PC-3 (cell line): ENCODE results near the gene SLC5A10. TPM values are rescaled to one million over a fixed set of nuclear protein-coding genes. Genes with fewer than 3 reads are reported as not detected.
A peak's percentile ranks its signal among the peaks of the same experiment; 100 is the strongest.

Experiments used
- ATAC-seq: fragments of 200-7000 bp; cut with Tn5 transposase; 2 replicates; pipeline ENCODE4 v1.9.1; 2020; ENCODE audit warnings: mild to moderate bottlenecking, moderate library complexity
- BruUV-seq: library from RNA; stranded (reverse); fragments of 400-500 nt; replicated peaks from 2 replicates; lab custom pipeline; 2021; lab: Mats Ljungman, UMichigan
- CTCF ChIA-PET: fragments of 300-600 bp; sonication (Branson Sonifier 250); formaldehyde crosslinking; loops from one replicate; lab custom pipeline; 2022; ENCODE audit warnings: antibody characterized with exemption; lab: Charles Lee
- POLR2A ChIA-PET: fragments of 300-600 bp; sonication (Branson Sonifier 250); formaldehyde crosslinking; loops from one replicate; lab custom pipeline; 2022; ENCODE audit warnings: antibody characterized with exemption; ENCODE audit not compliant: unreplicated experiment; lab: Charles Lee
- DNase-seq: peaks from one replicate; pipeline ENCODE4 v3.0.0-alpha.2; 2015
- H2AFZ ChIP-seq: fragments of 300-600 bp; sonication (generic); 2 replicates; pipeline ENCODE4 v1.6.0; 2016; ENCODE audit warnings: antibody characterized with exemption, low read length
- H3F3A ChIP-seq: fragments of 300-600 bp; sonication (generic); one replicate; pipeline ENCODE4 v1.6.0; 2017; ENCODE audit warnings: antibody characterized with exemption, low read length, control low read depth, mild to moderate bottlenecking; ENCODE audit not compliant: unreplicated experiment
- H3K27ac ChIP-seq: fragments of 300-600 bp; sonication (generic); 2 replicates; pipeline ENCODE4 v1.5.1; 2016; ENCODE audit warnings: mild to moderate bottlenecking, low read length
- H3K27me3 ChIP-seq: fragments of 300-600 bp; sonication (generic); 2 replicates; pipeline ENCODE4 v1.6.1; 2016; ENCODE audit warnings: low read length, mixed read lengths
- H3K36me3 ChIP-seq: fragments of 300-600 bp; sonication (generic); 2 replicates; pipeline ENCODE4 v1.6.1; 2016; ENCODE audit warnings: low read depth, mixed run types, low read length, mixed read lengths
- H3K4me1 ChIP-seq: fragments of 300-600 bp; sonication (generic); 2 replicates; pipeline ENCODE4 v1.5.1; 2016; ENCODE audit warnings: low read length; ENCODE audit not compliant: insufficient read depth
- H3K4me2 ChIP-seq: fragments of 300-600 bp; sonication (generic); 2 replicates; pipeline ENCODE4 v1.6.0; 2016; ENCODE audit warnings: low read length
- H3K4me3 ChIP-seq: fragments of 300-600 bp; sonication (generic); 2 replicates; pipeline ENCODE4 v1.5.1; 2016; ENCODE audit warnings: mild to moderate bottlenecking, low read length, mixed read lengths
- H3K79me2 ChIP-seq: fragments of 300-600 bp; sonication (generic); 2 replicates; pipeline ENCODE4 v1.6.1; 2017; ENCODE audit warnings: low read length, mixed read lengths
- H3K9ac ChIP-seq: fragments of 300-600 bp; sonication (generic); 2 replicates; pipeline ENCODE4 v1.6.0; 2016; ENCODE audit warnings: mild to moderate bottlenecking, low read length
- H3K9me2 ChIP-seq: fragments of 300-600 bp; sonication (generic); replicated peaks from 2 replicates; pipeline ENCODE4 v1.6.1; 2016; ENCODE audit warnings: mixed run types, low read length, mixed read lengths
- H3K9me3 ChIP-seq: fragments of 300-600 bp; sonication (generic); 2 replicates; pipeline ENCODE4 v1.6.1; 2016; ENCODE audit warnings: low read length, mixed read lengths
- H4K20me1 ChIP-seq: fragments of 300-600 bp; sonication (generic); 2 replicates; pipeline ENCODE4 v1.6.1; 2016; ENCODE audit warnings: low read length, mixed read lengths
- CTCF ChIP-seq: fragments of 300-600 bp; sonication (generic); conservative IDR thresholded peaks from 2 replicates; pipeline ENCODE4 v1.5.1; 2017; ENCODE audit warnings: antibody characterized with exemption, low read depth, mild to moderate bottlenecking, low read length
- EZH2 ChIP-seq: fragments of 300-600 bp; sonication (generic); IDR thresholded peaks from one replicate; pipeline ENCODE4 v1.6.1; 2017; ENCODE audit warnings: antibody characterized with exemption, mild to moderate bottlenecking, low read length; ENCODE audit not compliant: unreplicated experiment
- EZH2phosphoT487 ChIP-seq: fragments of 300-600 bp; sonication (generic); IDR thresholded peaks from 2 replicates; pipeline ENCODE4 v1.6.1; 2018; ENCODE audit warnings: mild to moderate bottlenecking, antibody characterized with exemption, low read length, borderline replicate concordance
- intact Hi-C: fragments of 100-400 bp; cut with micrococcal nuclease; formaldehyde crosslinking; loops from 2 replicates; pipeline ENCODE4 v1.9.0; 2023
- total RNA-seq: library from RNA; depleted of rRNA; stranded (reverse); fragments of >200 nt; gene quantifications from 2 replicates; pipeline ENCODE4 v1.2.3, GENCODE V29; 2014

SLC5A10 gene
- total RNA-seq, 1 experiment from 2014 or later, result not detected

GRCh38 chr17:18980682-18981334, 28.8 kb downstream of the SLC5A10 start:
- no peak for DNase-seq
- no peak overlapping the region for H3K27ac ChIP-seq
- no peaks in the 10 kb centered on the region for H3K36me3 ChIP-seq
- H3K9ac ChIP-seq, result no peak overlapping the region
- TF ChIP-seq EZH2phosphoT487, result no peak
- no peak for TF ChIP-seq CTCF
- no peak for TF ChIP-seq EZH2
- ChIA-PET POLR2A (no interaction called here), CTCF (no interaction called here)
- no peaks in the 10 kb centered on the region for H3K79me2 ChIP-seq
- no peak overlapping the region for H3K4me2 ChIP-seq
- peaks cover 17% of the 10 kb centered on the region for H3K4me1 ChIP-seq
- ATAC-seq, result no peak
- intact Hi-C loops, result no loop called here
- H2AFZ ChIP-seq, result no peak overlapping the region
- no peaks in the 10 kb centered on the region for H3K9me2 ChIP-seq
- H3K9me3 ChIP-seq, result no peaks in the 10 kb centered on the region
- no peaks in the 10 kb centered on the region for H3F3A ChIP-seq
- no TSS peak for BruUV-seq
- no peak overlapping the region for H3K4me3 ChIP-seq
- H3K27me3 ChIP-seq, result no peaks in the 10 kb centered on the region
- no peaks in the 10 kb centered on the region for H4K20me1 ChIP-seq

- Histone ChIP-seq H3K36me3 (no peaks in the 10 kb centered on the region), H3K9ac (0 out of 2 replicates have a peak overlapping the region, but pooled peaks have one; percentile 54), H3K9me3 (no peaks in the 10 kb centered on the region), H4K20me1 (no peaks in the 10 kb centered on the region), H3K79me2 (no peaks in the 10 kb centered on the region), H3K4me2 (no peak overlapping the region), H3K27me3 (no peaks in the 10 kb centered on the region), H3K9me2 (no peaks in the 10 kb centered on the region), H3K27ac (peak overlapping the region; percentile 40), H2AFZ (peak overlapping the region; percentile 68), H3F3A (no peaks in the 10 kb centered on the region), H3K4me1 (peaks cover 17% of the 10 kb centered on the region), H3K4me3 (no peak overlapping the region)
- ChIA-PET POLR2A (no interaction called here), CTCF (no interaction called here)
- no peak for DNase-seq
- ATAC-seq, result peak; percentile 21
- intact Hi-C loops, result no loop called here
- no peak for TF ChIP-seq EZH2
- TF ChIP-seq CTCF, result no peak
- TF ChIP-seq EZH2phosphoT487, result no peak
- BruUV-seq, result no TSS peak
Measured at GRCh38 chr17:18981335-18981641, 29.3 kb downstream of the SLC5A10 start.

GRCh38 chr17:18981642-18982424, 29.9 kb downstream of the SLC5A10 start:
- Histone ChIP-seq H3K9me2 (no peaks in the 10 kb centered on the region), H3K4me2 (no peak overlapping the region), H3K27ac (peak overlapping the region; percentile 40), H3K27me3 (no peaks in the 10 kb centered on the region), H3K9ac (peak overlapping the region; percentile 54), H3K9me3 (no peaks in the 10 kb centered on the region), H2AFZ (peak overlapping the region; percentile 68), H3K36me3 (no peaks in the 10 kb centered on the region), H3K4me1 (peaks cover 17% of the 10 kb centered on the region), H3K4me3 (no peak overlapping the region), H3F3A (no peaks in the 10 kb centered on the region), H4K20me1 (no peaks in the 10 kb centered on the region), H3K79me2 (no peaks in the 10 kb centered on the region)
- TF ChIP-seq EZH2 (no peak), EZH2phosphoT487 (no peak)
- POLR2A ChIA-PET, result no interaction called here
- CTCF ChIA-PET, result no interaction called here
- intact Hi-C loops, result no loop called here
- no TSS peak for BruUV-seq
- ATAC-seq, result peak; percentile 89
- DNase-seq, result peak; percentile 81
